Gastrocnemius medialis (tissue), 4 donors: Measurements from ENCODE around the gene SETD1B.

ENCODE experiments used
- CTCF ChIP-seq, 5 experiments: fragments of 450-650 bp in 3 of 5; fragments of 200-600 bp in 2 of 5; sonication (generic) in 2 of 5; IDR thresholded peaks in 4 of 5; conservative IDR thresholded peaks in 1 of 5; 1 replicate in 4 of 5; 2 replicates in 1 of 5; pipeline ENCODE4 v1.5.1; 2016 to 2019; ENCODE audit warnings: antibody characterized with exemption in 5 of 5, mild to moderate bottlenecking in 3 of 5, moderate library complexity in 3 of 5
- POLR2A ChIP-seq, 2 donors: fragments of 450-650 bp; IDR thresholded peaks; one replicate each; pipeline ENCODE4 v1.6.1; 2017; ENCODE audit warnings: antibody characterized with exemption in 2 of 2, mild to moderate bottlenecking in 2 of 2, moderate library complexity in 2 of 2

GRCh38 chr12:121815263-121815662 is 11.5 kb downstream of the SETD1B start:
- TF ChIP-seq CTCF (IDR thresholded peaks at IDR 0.05 in 4 of 5, conservative IDR thresholded peaks at IDR 0.05 in 1 of 5), result no peak
- TF ChIP-seq POLR2A (IDR thresholded peaks at IDR 0.05), result no peak
